ENCODE data around the gene LUC7L2.

Gene LUC7L2

GRCh38 chr7:139382439-139382838 is 22.7 kb downstream of the LUC7L2 start:
- no peak overlapping the region for H3K4me3 ChIP-seq (ENCODE audit: low read depth, low read length)
- no peak for DNase-seq (ENCODE audit: low read depth)

GRCh38 chr7:139384611-139385010 is 24.9 kb downstream of the LUC7L2 start:
- DNase-seq (ENCODE audit: low read depth), result no peak
- TF ChIP-seq CTCF (IDR thresholded peaks at IDR 0.05; ENCODE audit: insufficient read depth, low read depth, low read length, missing control alignments), result no peak
- H3K4me3 ChIP-seq (ENCODE audit: low read depth, low read length), result no peak overlapping the region

More at GRCh38 chr7:139382439-139382838, 22.7 kb downstream of the LUC7L2 start:
- no peak for TF ChIP-seq CTCF (IDR thresholded peaks at IDR 0.05; ENCODE audit: insufficient read depth, low read depth, low read length, missing control alignments)

GRCh38 chr7:139387594-139387993 is 27.9 kb downstream of the LUC7L2 start:
- DNase-seq (ENCODE audit: low read depth), result no peak
- TF ChIP-seq CTCF (IDR thresholded peaks at IDR 0.05; ENCODE audit: insufficient read depth, low read depth, low read length, missing control alignments), result no peak
- no peak overlapping the region for H3K4me3 ChIP-seq (ENCODE audit: low read depth, low read length)

- TF ChIP-seq CTCF (IDR thresholded peaks at IDR 0.05; ENCODE audit: insufficient read depth, low read depth, low read length, missing control alignments), result no peak
- no peak overlapping the region for H3K4me3 ChIP-seq (ENCODE audit: low read depth, low read length)
- no peak for DNase-seq (ENCODE audit: low read depth)
Measured at GRCh38 chr7:139389091-139389490, 29.4 kb downstream of the LUC7L2 start.

- TF ChIP-seq CTCF (IDR thresholded peaks at IDR 0.05; ENCODE audit: insufficient read depth, low read depth, low read length, missing control alignments), result no peak
- no peak overlapping the region for H3K4me3 ChIP-seq (ENCODE audit: low read depth, low read length)
- no peak for DNase-seq (ENCODE audit: low read depth)
Measured at GRCh38 chr7:139389774-139390173, 30.1 kb downstream of the LUC7L2 start.

GRCh38 chr7:139393621-139394211 is 34.0 kb downstream of the LUC7L2 start:
- no peak overlapping the region for H3K4me3 ChIP-seq (ENCODE audit: low read depth, low read length)
- TF ChIP-seq CTCF (IDR thresholded peaks at IDR 0.05; ENCODE audit: insufficient read depth, low read depth, low read length, missing control alignments), result no peak
- DNase-seq (ENCODE audit: low read depth), result no peak

GRCh38 chr7:139394540-139394939 is 34.8 kb downstream of the LUC7L2 start:
- no peak for TF ChIP-seq CTCF (IDR thresholded peaks at IDR 0.05; ENCODE audit: insufficient read depth, low read depth, low read length, missing control alignments)
- no peak overlapping the region for H3K4me3 ChIP-seq (ENCODE audit: low read depth, low read length)
- DNase-seq (ENCODE audit: low read depth), result no peak

All from GM12865 (cell line).